ENCODE measurements around the gene MRPL53.
"Not testable (repeated sequence)": the region's sequence is repeated elsewhere in the genome, so short reads cannot be mapped to it uniquely, and the experiment has no call there.

MRPL53 gene

DNA sequence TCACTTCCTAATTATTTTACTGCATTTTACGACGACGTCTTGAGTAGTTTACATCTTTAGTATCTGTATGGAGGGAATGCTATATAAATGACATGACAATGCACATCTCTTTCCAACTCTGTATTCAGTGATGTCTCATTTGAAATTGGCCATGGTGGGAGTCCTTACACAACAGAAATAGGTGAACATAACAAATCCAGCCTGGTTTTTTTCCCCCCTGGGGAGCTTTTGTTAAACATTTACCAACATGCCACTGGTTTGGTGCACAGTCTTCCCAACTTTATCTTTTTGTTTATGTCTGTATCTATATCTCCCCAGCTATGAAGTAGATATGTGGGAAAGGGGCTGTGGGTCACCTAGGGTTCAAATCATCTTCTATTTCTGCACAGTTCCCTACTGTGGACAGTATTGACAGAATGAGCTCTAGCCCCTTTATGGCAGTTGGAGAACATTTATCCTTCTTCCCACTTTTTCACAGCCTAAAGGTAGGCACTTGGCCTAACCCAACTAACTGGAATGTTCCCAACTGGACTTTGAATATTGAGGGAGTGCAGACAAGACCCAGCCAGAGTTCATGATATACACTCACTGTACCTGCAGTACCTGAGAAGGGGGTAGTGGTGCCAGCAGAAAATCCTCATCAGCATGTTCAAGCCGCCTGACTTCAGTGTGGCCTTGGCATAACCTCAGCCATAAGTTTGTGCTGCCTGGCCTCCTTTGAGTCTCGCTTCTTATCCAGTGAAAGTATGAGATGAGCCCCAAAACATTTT, 25.1 kb downstream of the MRPL53 start:
- no peak for DNase-seq

DNA sequence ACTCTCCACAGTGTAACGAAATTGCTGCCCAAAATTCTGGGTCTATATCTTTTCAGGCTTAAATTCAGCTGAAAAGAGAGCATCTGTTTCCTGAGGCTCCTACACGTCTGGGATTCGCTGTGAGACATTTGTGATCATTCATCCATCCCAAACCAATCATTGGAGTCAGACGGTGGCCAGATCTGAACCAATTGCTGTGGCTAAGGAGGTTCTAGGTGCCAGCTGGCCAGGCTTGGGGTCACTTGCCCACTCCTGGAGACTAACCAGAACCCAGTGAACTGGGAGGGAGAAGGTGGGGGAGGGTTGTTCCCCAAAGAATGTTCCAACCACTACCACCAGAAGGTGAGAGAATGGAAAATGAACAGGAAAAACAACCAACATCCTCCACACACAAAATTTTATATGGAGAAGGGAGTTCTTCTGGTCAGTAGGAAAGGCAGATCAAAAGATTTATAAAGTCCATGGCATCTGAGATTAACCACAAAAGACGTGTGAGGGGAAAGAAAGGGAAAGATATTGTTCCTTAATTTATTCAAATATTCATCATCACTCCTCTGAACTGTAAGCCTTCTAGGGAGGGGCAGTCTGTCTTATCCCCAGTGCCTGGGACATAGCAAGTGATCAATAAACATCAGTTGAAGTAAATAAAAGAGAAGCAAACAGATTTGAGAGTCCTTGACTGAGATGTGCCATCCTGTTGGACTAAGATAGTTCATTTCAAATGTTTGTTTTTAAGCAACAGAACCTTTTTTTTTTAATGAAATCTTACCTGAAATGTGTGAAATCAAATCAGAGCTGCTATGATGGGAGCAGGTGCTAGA, 27.8 kb downstream of the MRPL53 start:
- DNase-seq = no peak

- not testable (repeated sequence) for DNase-seq
These were observed 29.8 kb downstream of the MRPL53 start for GRCh38 chr2:74442483-74443297.

DNA sequence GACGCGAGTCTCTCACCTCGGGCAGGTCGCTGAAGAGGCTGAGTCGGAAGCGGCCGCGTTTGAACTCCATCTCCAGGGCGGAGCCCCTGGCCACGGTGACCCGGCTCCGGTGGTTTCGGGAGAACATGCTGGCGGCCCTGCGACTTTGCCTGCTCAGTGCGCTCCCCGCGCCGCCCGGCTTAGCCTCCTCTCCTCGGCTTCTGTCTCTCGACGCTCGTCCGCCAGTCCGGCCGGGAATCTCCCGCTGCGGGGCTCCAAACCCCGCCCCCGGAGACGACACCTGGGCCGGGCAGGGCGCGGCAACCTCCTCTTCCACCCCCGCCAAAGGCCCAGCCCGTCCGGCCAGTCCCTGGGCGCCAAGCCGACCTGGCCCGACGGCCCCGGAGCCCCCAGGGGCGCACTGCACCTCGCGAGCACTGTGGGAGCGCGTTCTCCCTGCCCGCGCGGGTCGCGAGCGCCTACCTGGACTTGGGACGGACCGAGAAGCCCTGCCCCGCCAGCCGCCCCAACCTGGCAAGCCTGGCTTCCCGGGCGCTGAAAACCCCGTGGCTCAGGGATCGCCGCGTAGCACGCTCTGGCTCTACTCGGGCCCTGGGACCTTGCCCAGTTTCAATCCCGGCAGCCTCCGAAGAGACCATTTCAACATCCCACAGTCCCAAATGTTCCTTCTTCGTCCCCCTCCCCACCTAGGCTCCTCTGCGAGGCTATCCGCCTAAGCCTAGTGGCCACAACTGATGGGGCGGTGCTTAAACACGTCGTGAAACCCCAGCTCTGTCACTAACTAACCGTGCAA, 30.6 kb downstream of the MRPL53 start, which contains the start of gene RTKN:
RTKN (minus strand) TSS at position 248 of the 793 bp plus-strand sequence; CDS start at position 127, 121 bp downstream.
- no peak for DNase-seq

GRCh38 chr2:74441170-74441689, 31.2 kb downstream of the MRPL53 start:
- no peak for DNase-seq

DNA sequence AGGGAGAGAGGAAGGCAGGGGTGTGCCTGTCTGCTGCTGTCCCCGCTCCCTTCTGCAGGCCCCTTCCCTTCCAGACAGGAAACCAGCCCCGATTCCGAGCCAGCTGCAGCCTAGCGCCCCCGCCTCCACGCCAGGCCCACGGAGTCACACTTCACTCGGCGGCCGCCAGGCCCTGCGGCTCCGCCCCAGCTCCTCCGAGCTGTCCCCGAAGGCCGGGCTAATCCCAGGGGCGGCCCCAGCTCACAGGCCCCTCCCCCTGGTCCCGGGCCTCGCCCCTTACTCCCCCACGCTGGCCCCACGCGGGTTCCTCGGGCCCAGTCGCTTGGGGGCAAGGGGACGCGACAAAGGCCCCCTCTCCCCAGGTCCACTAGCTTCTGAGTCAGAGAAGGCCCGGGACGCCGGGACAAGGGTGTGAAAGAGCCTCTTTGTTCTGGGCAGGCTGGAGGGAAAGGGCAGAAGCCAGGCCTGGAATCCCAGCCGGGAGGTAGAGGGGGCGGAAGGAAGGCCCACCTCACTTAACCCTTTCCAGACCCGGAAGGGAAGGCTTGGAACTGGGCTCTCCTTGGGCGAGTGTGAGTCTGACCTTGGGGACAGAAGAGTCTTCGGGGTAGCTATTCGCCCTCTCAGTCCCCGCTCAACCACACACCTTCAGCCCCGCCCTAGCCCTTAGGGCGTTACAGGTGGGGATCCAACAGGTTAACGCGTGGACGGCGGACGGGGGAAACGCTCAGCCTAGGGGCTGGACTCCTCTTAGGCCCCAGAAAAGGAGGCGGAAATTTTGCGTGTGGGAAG, 31.9 kb downstream of the MRPL53 start:
- DNase-seq = peak; percentile 79

DNA sequence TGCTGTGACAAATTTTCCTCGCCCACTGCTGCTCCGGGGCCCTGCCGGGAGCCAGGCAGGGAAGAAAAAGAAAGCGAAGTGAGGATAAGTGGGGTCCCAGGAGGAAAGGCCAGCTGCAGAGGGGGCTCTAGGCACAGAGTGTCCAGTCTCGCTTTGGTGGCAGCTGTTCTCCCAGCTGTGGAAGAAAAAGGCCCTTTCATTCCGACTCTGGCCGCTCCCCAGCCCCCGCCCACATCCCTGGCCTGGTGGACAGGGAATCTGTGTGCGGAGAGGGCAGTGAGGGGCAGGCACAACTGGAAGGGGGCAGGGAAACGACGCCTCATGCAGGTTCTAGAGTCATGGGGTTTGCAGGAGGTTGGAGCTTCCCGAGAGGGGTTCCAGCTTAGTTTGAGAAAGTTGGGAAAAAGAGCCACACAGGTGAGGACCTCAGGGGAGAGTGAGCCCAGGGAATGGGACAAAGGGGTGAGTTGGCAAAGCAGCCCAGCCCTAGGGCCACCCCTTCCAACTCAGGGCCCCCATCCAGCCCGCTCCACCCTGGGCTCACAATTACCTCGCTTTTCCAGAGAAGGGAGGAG, 32.6 kb downstream of the MRPL53 start:
- DNase-seq = no peak

GRCh38 chr2:74439373-74439772, 33.1 kb downstream of the MRPL53 start:
- no peak for DNase-seq

DNA sequence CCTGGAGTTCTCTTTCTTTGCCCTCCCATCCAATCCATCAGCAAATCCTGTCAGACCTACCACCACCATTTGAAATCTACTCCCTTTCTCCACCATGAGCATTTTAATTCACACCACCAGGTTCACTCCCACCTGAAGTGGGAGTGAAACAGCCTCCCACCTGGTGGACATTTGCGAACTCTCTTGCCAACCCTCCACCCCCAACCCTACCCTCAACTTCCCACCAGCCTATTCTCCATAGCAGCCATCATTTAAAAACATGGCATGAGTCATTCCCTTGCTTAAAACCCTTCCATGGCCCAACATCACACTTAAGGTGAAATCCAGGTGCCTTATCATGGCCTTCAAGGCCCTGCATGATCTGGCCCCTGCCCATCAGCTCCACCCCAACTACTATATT, 34.2 kb downstream of the MRPL53 start:
- DNase-seq = no peak

DNA sequence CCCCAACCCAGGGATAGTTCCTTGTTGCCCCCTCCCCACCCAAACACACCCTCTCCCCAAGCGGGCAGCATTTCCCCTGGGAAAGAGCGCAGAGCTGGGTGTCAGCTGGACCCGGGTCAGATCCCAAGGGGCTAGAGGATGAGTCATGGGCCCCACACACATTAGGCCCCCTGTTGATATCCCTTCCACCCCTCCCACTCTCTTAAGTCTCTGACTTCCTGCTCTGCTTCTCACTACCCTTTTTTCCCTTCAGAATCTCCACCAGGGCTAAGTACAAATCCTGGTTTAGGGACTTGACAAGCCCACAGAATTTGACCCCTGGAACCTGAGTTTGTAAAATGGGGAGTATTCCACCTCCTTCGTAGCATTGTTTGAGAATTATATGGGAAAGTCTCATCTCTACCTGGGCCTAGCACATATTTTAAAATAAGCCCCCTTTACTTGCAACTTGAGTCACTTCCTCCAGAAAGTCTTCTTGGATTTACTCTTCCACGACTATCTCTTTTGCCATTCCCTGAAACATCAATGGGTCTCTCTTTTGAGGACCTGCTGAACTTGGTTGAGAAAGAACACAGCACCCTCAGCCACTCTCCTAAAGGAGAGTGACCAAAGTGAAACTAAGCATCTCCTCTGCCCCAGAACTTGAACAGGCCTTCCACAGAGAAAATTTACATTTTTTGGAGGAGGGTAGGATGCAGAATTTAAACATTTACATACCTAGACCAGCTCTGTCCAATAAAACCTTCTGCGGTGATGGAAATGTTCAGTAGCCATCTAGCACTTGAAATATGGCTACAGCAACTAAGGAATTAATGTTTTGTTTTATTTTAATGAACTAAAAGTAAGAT, 35.4 kb downstream of the MRPL53 start:
- DNase-seq = no peak

GRCh38 chr2:74436111-74436805, 36.2 kb downstream of the MRPL53 start:
- DNase-seq = no peak

DNA sequence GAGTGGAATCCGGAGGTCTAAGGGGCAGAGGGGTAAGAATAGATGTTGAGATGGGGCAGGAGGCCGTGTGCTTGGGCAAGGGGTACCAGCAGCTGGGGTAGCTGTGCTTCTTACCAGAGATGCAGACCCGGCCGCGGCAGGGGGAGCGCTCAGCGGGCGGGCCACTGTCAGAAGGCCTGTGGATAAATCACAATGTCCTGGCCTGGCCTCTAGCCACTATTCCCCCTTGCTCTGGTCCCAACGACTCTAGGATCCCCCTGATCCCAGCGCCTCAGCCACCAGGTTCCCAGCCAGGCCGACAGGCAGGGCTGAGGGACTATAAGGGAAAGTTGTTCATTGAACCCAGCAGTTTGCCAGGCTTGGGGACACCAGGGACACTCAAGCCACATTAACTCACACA, 42.0 kb downstream of the MRPL53 start:
- DNase-seq = no peak

DNA sequence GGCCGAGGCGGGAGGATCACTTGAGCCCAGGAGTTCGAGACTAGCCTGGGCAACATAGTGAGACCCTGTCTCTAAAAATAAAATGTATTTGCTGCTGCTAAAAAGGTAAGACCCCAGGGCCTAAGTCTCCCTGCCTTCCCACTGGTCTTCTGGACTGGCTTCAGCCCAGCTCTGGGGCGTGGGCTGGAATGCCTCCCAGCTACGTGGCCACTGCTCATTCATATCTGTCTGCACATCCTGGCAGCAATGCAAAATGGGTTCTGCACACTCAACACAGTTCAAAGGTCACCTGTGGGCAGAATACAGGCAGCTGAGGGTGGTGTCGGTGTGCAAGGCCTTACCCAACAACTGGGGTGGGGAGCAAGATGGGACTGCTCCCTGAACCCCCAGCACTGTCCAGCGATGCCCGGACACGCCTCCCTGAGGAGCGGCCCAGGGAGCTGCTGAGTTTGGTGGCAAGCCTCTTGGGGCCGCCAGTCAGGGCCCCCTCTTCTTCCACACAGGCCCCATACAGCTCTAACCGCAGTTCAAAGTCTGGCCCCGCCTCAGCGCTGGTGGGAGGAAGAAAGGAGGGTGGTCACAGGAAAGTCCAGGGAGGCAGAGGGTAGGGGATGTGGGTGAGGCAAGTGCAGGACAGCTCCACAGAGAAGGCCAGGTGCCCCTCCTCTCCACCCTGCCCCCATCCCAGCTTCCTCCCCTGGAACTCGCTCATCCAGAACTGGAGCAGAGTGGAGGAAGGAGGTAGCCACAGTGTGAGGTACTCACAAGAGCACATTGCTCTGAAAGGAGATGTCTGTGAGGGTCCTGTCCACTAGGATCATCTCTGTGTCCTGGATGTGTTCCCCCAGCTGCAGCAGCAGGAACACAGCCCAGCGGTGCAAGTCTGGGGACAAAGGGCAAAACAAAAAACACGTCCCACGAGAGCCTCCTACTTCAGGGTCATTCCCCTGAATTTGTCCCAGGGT, 42.7 kb downstream of the MRPL53 start:
- no peak for DNase-seq

DNA sequence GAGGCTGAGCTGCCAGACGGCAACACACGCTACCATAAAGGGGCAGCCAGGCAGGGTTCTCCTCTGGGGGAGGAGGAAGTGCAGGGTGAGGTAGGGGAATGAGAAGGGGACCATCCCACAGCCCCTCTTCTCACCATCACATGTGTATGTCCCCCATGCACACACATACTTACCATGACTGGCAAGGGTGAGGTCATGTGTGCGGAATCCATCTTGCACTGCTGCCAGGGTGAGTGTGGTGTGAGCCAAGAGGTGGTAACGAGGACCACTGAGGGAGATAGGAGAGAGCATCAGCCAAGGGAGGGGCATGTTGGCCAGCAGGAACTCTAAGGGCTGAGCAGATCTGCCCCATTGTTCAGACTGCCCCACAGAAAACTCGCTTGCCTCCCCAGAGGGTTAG, 43.8 kb downstream of the MRPL53 start:
- no peak for DNase-seq

GRCh38 chr2:74427551-74427950, 44.9 kb downstream of the MRPL53 start:
- no peak for DNase-seq

- DNase-seq = no peak
These were observed 46.2 kb downstream of the MRPL53 start for GRCh38 chr2:74426181-74426758.

DNA sequence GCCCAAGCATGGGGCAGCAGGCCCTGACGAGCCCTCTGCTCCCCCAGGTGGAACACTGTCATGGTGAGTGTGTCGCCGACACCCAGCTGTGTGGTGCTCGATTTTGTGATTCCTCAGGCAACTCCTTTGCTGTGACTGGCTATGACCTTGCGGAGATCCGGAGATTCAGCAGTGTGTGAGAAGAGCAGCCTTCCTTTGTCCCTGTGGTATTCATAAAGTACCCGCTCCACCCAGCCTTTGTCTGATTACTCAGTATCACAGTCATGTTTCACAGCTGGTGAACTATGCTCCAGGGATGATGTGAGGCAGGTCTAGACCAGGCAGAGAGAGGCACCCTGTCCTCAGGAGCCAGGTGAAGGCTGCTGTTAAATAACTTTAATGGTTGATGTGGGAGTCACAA, 47.0 kb downstream of the MRPL53 start:
- no peak for DNase-seq

GRCh38 chr2:74424995-74425406, 47.5 kb downstream of the MRPL53 start:
- no peak for DNase-seq

All from T1000 (cell line).